HepG2 (cell line): ENCODE data around the gene CSN2. TPM values are rescaled to one million over a fixed set of nuclear protein-coding genes. Genes with fewer than 3 reads are reported as not detected.

Source experiments
- ARID2 ChIP-seq: sonication (generic); formaldehyde crosslinking; IDR thresholded peaks from 2 replicates; pipeline ENCODE4 v1.8.1; 2022; ENCODE audit warnings: mild to moderate bottlenecking, missing genetic modification reagents, borderline replicate concordance
- BCL6 ChIP-seq: IDR thresholded peaks from 2 replicates; pipeline ENCODE4 v1.6.1; 2016; ENCODE audit warnings: missing genetic modification reagents, missing compliant biosample characterization
- KDM4B ChIP-seq: sonication (generic); formaldehyde crosslinking; IDR thresholded peaks from 2 replicates; pipeline ENCODE4 v1.4.0; 2020; ENCODE audit warnings: missing genetic modification reagents
- MAFF ChIP-seq: IDR thresholded peaks from 2 replicates; pipeline ENCODE4 v1.6.1; 2011; ENCODE audit warnings: low read depth, low read length, improper control_type of control experiment
- POLR2AphosphoS2 ChIP-seq: IDR thresholded peaks from 2 replicates; pipeline ENCODE4 v1.6.1; 2011; ENCODE audit warnings: low read depth, low read length, improper control_type of control experiment
- ZHX1 ChIP-seq: sonication (generic); formaldehyde crosslinking; IDR thresholded peaks from 2 replicates; pipeline ENCODE4 v1.8.1; 2022; ENCODE audit warnings: low read depth, mild to moderate bottlenecking, missing genetic modification reagents
- ZNF407 ChIP-seq: sonication (generic); formaldehyde crosslinking; IDR thresholded peaks from one replicate; pipeline ENCODE4 v1.5.1; 2020; ENCODE audit warnings: mild to moderate bottlenecking, missing genetic modification reagents; ENCODE audit errors: not compliant biosample characterization
- ZNF570 ChIP-seq: sonication (generic); formaldehyde crosslinking; IDR thresholded peaks from 2 replicates; pipeline ENCODE4 v1.4.0; 2020; ENCODE audit warnings: mild to moderate bottlenecking, missing genetic modification reagents, borderline replicate concordance
- ZNF720 ChIP-seq: sonication (generic); formaldehyde crosslinking; IDR thresholded peaks from 2 replicates; pipeline ENCODE4 v1.4.0; 2020; ENCODE audit warnings: missing genetic modification reagents
- ZNF790 ChIP-seq: sonication (generic); formaldehyde crosslinking; IDR thresholded peaks from 2 replicates; pipeline ENCODE4 v1.8.0; 2022; ENCODE audit warnings: missing genetic modification reagents, mild to moderate bottlenecking, borderline replicate concordance
- polyA plus RNA-seq, 8 experiments: library from polyadenylated mRNA; depleted of rRNA in 3 of 8; stranded (reverse) in 7 of 8; unstranded in 1 of 8; fragments of >200 nt; fragmentation: Illumina TruSeq in 4 of 8; extraction: Trizol in 4 of 8; gene quantifications; 2 replicates each; pipeline versions ENCODE4 v1.2.1 to v1.2.3, GENCODE V29; 2011 to 2016; ENCODE audit warnings: low read depth in 4 of 8, missing spikeins in 1 of 8, mixed read lengths in 1 of 8; ENCODE audit not compliant: insufficient read depth in 1 of 8
- total RNA-seq, 5 experiments: library from RNA; depleted of rRNA; stranded (reverse); fragments of >200 nt; fragmentation: Illumina TruSeq; extraction: Trizol; gene quantifications; 2 replicates each; pipeline ENCODE4 v1.2.3, GENCODE V29; 2016; ENCODE audit warnings: low read depth in 1 of 5

Gene CSN2
- total and polyA plus RNA-seq, 2 of the 13 experiments (the other 11 are each of a cell fraction or from before 2014, with no cell fraction given), result 0.15 TPM; not detected in 1

- no peak for TF ChIP-seq ZNF407 (CRISPR knock-in tag)
- no peak for TF ChIP-seq ZNF790 (CRISPR knock-in tag)
- TF ChIP-seq ZHX1, result no peak
- no peak for TF ChIP-seq ZNF570 (CRISPR knock-in tag)
- no peak for TF ChIP-seq BCL6 (CRISPR knock-in tag)
- TF ChIP-seq ZNF720 (CRISPR knock-in tag), result no peak
- TF ChIP-seq ARID2 (CRISPR knock-in tag), result no peak
- no peak for TF ChIP-seq POLR2AphosphoS2
- TF ChIP-seq MAFF, result no peak
- TF ChIP-seq KDM4B (CRISPR knock-in tag), result no peak
Measured at GRCh38 chr4:69910016-69910782, 55.3 kb downstream of the CSN2 start (continued).
